ENCODE measurements around the gene FHOD3.
"Not testable (repeated sequence)": the region's sequence is repeated elsewhere in the genome, so short reads cannot be mapped to it uniquely, and the experiment has no call there.

FHOD3 gene

GRCh38 chr18:36451454-36452251, 154.1 kb downstream of the FHOD3 start:
- H3K4me1 ChIP-seq (ENCODE audit: insufficient read depth, low read length): peaks cover 16% of the 10 kb centered on the region
- no peaks in the 10 kb centered on the region for H3K9me3 ChIP-seq (ENCODE audit: control insufficient read depth, insufficient read depth, low read length)
- H3K36me3 ChIP-seq (ENCODE audit: insufficient read depth, low read length): no peaks in the 10 kb centered on the region
- H3K9ac ChIP-seq (ENCODE audit: low read depth, low read length): no peak overlapping the region

GRCh38 chr18:36454245-36454644, 156.7 kb downstream of the FHOD3 start:
- Histone ChIP-seq H3K9me3 (ENCODE audit: control insufficient read depth, insufficient read depth, low read length) (no peaks in the 10 kb centered on the region), H3K9ac (ENCODE audit: low read depth, low read length) (no peak overlapping the region), H3K4me1 (ENCODE audit: insufficient read depth, low read length) (peaks cover 6% of the 10 kb centered on the region; the same call in 1 of the 2 replicates), H3K36me3 (ENCODE audit: insufficient read depth, low read length) (no peaks in the 10 kb centered on the region)

- Histone ChIP-seq H3K9me3 (ENCODE audit: control insufficient read depth, insufficient read depth, low read length) (no peaks in the 10 kb centered on the region), H3K4me1 (ENCODE audit: insufficient read depth, low read length) (0 out of 2 replicates have a peak, but pooled peaks cover 1% of the 10 kb centered on the region), H3K36me3 (ENCODE audit: insufficient read depth, low read length) (no peaks in the 10 kb centered on the region), H3K9ac (ENCODE audit: low read depth, low read length) (no peak overlapping the region)
These were observed 157.4 kb downstream of the FHOD3 start for GRCh38 chr18:36454848-36455458.

GRCh38 chr18:36455931-36456330, 158.4 kb downstream of the FHOD3 start:
- Histone ChIP-seq H3K4me1 (ENCODE audit: insufficient read depth, low read length) (peaks cover under 1% of the 10 kb centered on the region; the same call in 1 of the 2 replicates), H3K9ac (ENCODE audit: low read depth, low read length) (no peak overlapping the region), H3K36me3 (ENCODE audit: insufficient read depth, low read length) (no peaks in the 10 kb centered on the region), H3K9me3 (ENCODE audit: control insufficient read depth, insufficient read depth, low read length) (no peaks in the 10 kb centered on the region)

- Histone ChIP-seq H3K9ac (ENCODE audit: low read depth, low read length) (no peak overlapping the region), H3K36me3 (ENCODE audit: insufficient read depth, low read length) (no peaks in the 10 kb centered on the region), H3K9me3 (ENCODE audit: control insufficient read depth, insufficient read depth, low read length) (no peaks in the 10 kb centered on the region), H3K4me1 (ENCODE audit: insufficient read depth, low read length) (peaks cover 7% of the 10 kb centered on the region; the same call in 1 of the 2 replicates)
These were observed 159.1 kb downstream of the FHOD3 start for GRCh38 chr18:36456622-36457021.

- H3K4me1 ChIP-seq (ENCODE audit: insufficient read depth, low read length): peaks cover 10% of the 10 kb centered on the region; the same call in 1 of the 2 replicates
- no peaks in the 10 kb centered on the region for H3K36me3 ChIP-seq (ENCODE audit: insufficient read depth, low read length)
- H3K9ac ChIP-seq (ENCODE audit: low read depth, low read length): no peak overlapping the region
These were observed 160.2 kb downstream of the FHOD3 start for GRCh38 chr18:36457683-36458082.

GRCh38 chr18:36458306-36458705, 160.8 kb downstream of the FHOD3 start:
- Histone ChIP-seq H3K9ac (ENCODE audit: low read depth, low read length) (no peak overlapping the region), H3K4me1 (ENCODE audit: insufficient read depth, low read length) (peaks cover 10% of the 10 kb centered on the region; the same call in 1 of the 2 replicates), H3K36me3 (ENCODE audit: insufficient read depth, low read length) (no peaks in the 10 kb centered on the region), H3K9me3 (ENCODE audit: control insufficient read depth, insufficient read depth, low read length) (no peaks in the 10 kb centered on the region)

More at GRCh38 chr18:36457683-36458082, 160.2 kb downstream of the FHOD3 start:
- no peaks in the 10 kb centered on the region for H3K9me3 ChIP-seq (ENCODE audit: control insufficient read depth, insufficient read depth, low read length)

- Histone ChIP-seq H3K9ac (ENCODE audit: low read depth, low read length) (no peak overlapping the region), H3K9me3 (ENCODE audit: control insufficient read depth, insufficient read depth, low read length) (no peaks in the 10 kb centered on the region), H3K4me1 (ENCODE audit: insufficient read depth, low read length) (peaks cover 13% of the 10 kb centered on the region; the same call in 1 of the 2 replicates), H3K36me3 (ENCODE audit: insufficient read depth, low read length) (no peaks in the 10 kb centered on the region)
These were observed 161.7 kb downstream of the FHOD3 start for GRCh38 chr18:36459203-36459602.

GRCh38 chr18:36459786-36460185, 162.3 kb downstream of the FHOD3 start:
- peaks cover 13% of the 10 kb centered on the region; the same call in 1 of the 2 replicates for H3K4me1 ChIP-seq (ENCODE audit: insufficient read depth, low read length)
- no peaks in the 10 kb centered on the region for H3K9me3 ChIP-seq (ENCODE audit: control insufficient read depth, insufficient read depth, low read length)
- H3K36me3 ChIP-seq (ENCODE audit: insufficient read depth, low read length): no peaks in the 10 kb centered on the region
- no peak overlapping the region for H3K9ac ChIP-seq (ENCODE audit: low read depth, low read length)

- H3K36me3 ChIP-seq (ENCODE audit: insufficient read depth, low read length): no peaks in the 10 kb centered on the region
- no peak overlapping the region for H3K9ac ChIP-seq (ENCODE audit: low read depth, low read length)
- peaks cover 13% of the 10 kb centered on the region; the same call in 1 of the 2 replicates for H3K4me1 ChIP-seq (ENCODE audit: insufficient read depth, low read length)
- H3K9me3 ChIP-seq (ENCODE audit: control insufficient read depth, insufficient read depth, low read length): no peaks in the 10 kb centered on the region
These were observed 162.9 kb downstream of the FHOD3 start for GRCh38 chr18:36460324-36460850.

GRCh38 chr18:36460854-36461253, 163.3 kb downstream of the FHOD3 start:
- H3K36me3 ChIP-seq (ENCODE audit: insufficient read depth, low read length): no peaks in the 10 kb centered on the region
- H3K9me3 ChIP-seq (ENCODE audit: control insufficient read depth, insufficient read depth, low read length): no peaks in the 10 kb centered on the region
- H3K9ac ChIP-seq (ENCODE audit: low read depth, low read length): no peak overlapping the region
- H3K4me1 ChIP-seq (ENCODE audit: insufficient read depth, low read length): peaks cover 15% of the 10 kb centered on the region

- H3K9ac ChIP-seq (ENCODE audit: low read depth, low read length): no peak overlapping the region
- H3K36me3 ChIP-seq (ENCODE audit: insufficient read depth, low read length): no peaks in the 10 kb centered on the region
- no peaks in the 10 kb centered on the region for H3K9me3 ChIP-seq (ENCODE audit: control insufficient read depth, insufficient read depth, low read length)
- H3K4me1 ChIP-seq (ENCODE audit: insufficient read depth, low read length): peaks cover 22% of the 10 kb centered on the region
These were observed 164.1 kb downstream of the FHOD3 start for GRCh38 chr18:36461551-36461987.

- H3K9me3 ChIP-seq (ENCODE audit: control insufficient read depth, insufficient read depth, low read length); H3K9ac ChIP-seq (ENCODE audit: low read depth, low read length); H3K36me3 ChIP-seq (ENCODE audit: insufficient read depth, low read length): not testable (repeated sequence)
- peaks cover 27% of the 10 kb centered on the region for H3K4me1 ChIP-seq (ENCODE audit: insufficient read depth, low read length)
These were observed 166.0 kb downstream of the FHOD3 start for GRCh38 chr18:36463516-36463915.

GRCh38 chr18:36464126-36464651, 166.7 kb downstream of the FHOD3 start:
- H3K9me3 ChIP-seq (ENCODE audit: control insufficient read depth, insufficient read depth, low read length): no peaks in the 10 kb centered on the region
- H3K9ac ChIP-seq (ENCODE audit: low read depth, low read length): no peak overlapping the region
- H3K4me1 ChIP-seq (ENCODE audit: insufficient read depth, low read length): peaks cover 27% of the 10 kb centered on the region
- no peaks in the 10 kb centered on the region for H3K36me3 ChIP-seq (ENCODE audit: insufficient read depth, low read length)
